ENCODE measurements around the gene ST8SIA3. TPM values are rescaled to one million over a fixed set of nuclear protein-coding genes. Genes with fewer than 3 reads are reported as not detected.

ST8SIA3 gene
- total and polyA plus RNA-seq, 9 of the 15 experiments (the other 6 are each of a cell fraction or from before 2014, with no cell fraction given), result not detected

DNA sequence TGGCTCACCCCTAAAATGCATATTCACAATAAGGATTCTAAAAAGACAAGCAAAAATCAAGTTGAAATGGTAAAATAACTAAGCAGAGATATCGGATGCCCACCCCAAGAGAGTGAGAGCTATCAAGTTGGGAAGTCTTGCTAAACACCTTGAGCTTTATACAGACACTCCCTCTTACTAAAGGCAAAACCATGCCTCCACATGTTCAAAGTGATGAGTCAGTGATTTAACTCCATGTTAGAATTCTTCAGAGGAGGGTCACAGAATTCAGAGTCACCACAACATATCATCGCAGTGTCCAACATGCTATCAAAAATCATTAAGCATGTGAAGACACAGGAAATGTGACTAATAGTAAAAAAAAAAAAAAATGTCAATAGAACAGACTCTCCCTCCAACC lies 20.6 kb upstream of the ST8SIA3 start (continued):
- TF ChIP-seq C11orf30 (IDR thresholded peaks at IDR 0.05; ENCODE audit: low read depth), result 0 out of 2 replicates have a peak, but pooled peaks have one; percentile 12
- TF ChIP-seq, protein P1, sequence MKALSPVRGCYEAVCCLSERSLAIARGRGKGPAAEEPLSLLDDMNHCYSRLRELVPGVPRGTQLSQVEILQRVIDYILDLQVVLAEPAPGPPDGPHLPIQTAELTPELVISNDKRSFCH (CRISPR knock-in tag; IDR thresholded peaks at IDR 0.05), result no peak
- TF ChIP-seq, protein P1 (tag; IDR thresholded peaks at IDR 0.05), result no peak
- TF ChIP-seq RBM39 (optimal IDR thresholded peaks at IDR 0.05; ENCODE audit: low read depth, low read length), result no peak
- no peak for TF ChIP-seq FOSL1 (tag; conservative IDR thresholded peaks at IDR 0.05)
- no peak for TF ChIP-seq SIN3B (IDR thresholded peaks at IDR 0.05; ENCODE audit: low read depth)
- TF ChIP-seq HMGN3 (IDR thresholded peaks at IDR 0.05; ENCODE audit: borderline replicate concordance, extremely low read depth, insufficient read length, low read depth, low read length), result no peak
- no peak for TF ChIP-seq ZNF584 (CRISPR knock-in tag; IDR thresholded peaks at IDR 0.05; ENCODE audit: low read depth)
- no peak for TF ChIP-seq NFXL1 (CRISPR knock-in tag; IDR thresholded peaks at IDR 0.05)
- TF ChIP-seq, protein P2, sequence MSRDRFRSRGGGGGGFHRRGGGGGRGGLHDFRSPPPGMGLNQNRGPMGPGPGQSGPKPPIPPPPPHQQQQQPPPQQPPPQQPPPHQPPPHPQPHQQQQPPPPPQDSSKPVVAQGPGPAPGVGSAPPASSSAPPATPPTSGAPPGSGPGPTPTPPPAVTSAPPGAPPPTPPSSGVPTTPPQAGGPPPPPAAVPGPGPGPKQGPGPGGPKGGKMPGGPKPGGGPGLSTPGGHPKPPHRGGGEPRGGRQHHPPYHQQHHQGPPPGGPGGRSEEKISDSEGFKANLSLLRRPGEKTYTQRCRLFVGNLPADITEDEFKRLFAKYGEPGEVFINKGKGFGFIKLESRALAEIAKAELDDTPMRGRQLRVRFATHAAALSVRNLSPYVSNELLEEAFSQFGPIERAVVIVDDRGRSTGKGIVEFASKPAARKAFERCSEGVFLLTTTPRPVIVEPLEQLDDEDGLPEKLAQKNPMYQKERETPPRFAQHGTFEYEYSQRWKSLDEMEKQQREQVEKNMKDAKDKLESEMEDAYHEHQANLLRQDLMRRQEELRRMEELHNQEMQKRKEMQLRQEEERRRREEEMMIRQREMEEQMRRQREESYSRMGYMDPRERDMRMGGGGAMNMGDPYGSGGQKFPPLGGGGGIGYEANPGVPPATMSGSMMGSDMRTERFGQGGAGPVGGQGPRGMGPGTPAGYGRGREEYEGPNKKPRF (IDR thresholded peaks at IDR 0.05; ENCODE audit: low read depth, low read length), result no peak
- no peak for TF ChIP-seq U2AF1 (optimal IDR thresholded peaks at IDR 0.05; ENCODE audit: low read depth, low read length)
- no peak for TF ChIP-seq TRIM28 (IDR thresholded peaks at IDR 0.05)
- TF ChIP-seq, protein P3, sequence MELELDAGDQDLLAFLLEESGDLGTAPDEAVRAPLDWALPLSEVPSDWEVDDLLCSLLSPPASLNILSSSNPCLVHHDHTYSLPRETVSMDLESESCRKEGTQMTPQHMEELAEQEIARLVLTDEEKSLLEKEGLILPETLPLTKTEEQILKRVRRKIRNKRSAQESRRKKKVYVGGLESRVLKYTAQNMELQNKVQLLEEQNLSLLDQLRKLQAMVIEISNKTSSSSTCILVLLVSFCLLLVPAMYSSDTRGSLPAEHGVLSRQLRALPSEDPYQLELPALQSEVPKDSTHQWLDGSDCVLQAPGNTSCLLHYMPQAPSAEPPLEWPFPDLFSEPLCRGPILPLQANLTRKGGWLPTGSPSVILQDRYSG (tag; conservative IDR thresholded peaks at IDR 0.05; ENCODE audit: low read depth), result no peak

Data from K562 (cell line).